Neuronal stem cell (in vitro differentiated cells): ENCODE data around the gene OR6B2.

Experiments used
- DNase-seq: peaks from one replicate; pipeline ENCODE4 v3.0.0-alpha.2; 2013; ENCODE audit warnings: low spot score
- H2AFZ ChIP-seq: one replicate; pipeline ENCODE4 v1.6.1; 2013; ENCODE audit warnings: mild to moderate bottlenecking, low read length, inconsistent platforms
- H2AK5ac ChIP-seq: 2 replicates; pipeline ENCODE4 v1.6.1; 2013; ENCODE audit warnings: low read depth, mild to moderate bottlenecking, inconsistent platforms, low read length, moderate library complexity, mixed read lengths
- H2BK120ac ChIP-seq: 2 replicates; pipeline ENCODE4 v1.6.1; 2013; ENCODE audit warnings: low read depth, mild to moderate bottlenecking, inconsistent platforms, low read length, moderate library complexity, mixed read lengths
- H2BK12ac ChIP-seq: one replicate; pipeline ENCODE4 v1.6.1; 2013; ENCODE audit warnings: low read length, inconsistent platforms
- H2BK15ac ChIP-seq: 2 replicates; pipeline ENCODE4 v1.6.1; 2013; ENCODE audit warnings: mild to moderate bottlenecking, low read length, inconsistent platforms, mixed read lengths
- H2BK5ac ChIP-seq: one replicate; pipeline ENCODE4 v1.6.1; 2013; ENCODE audit warnings: inconsistent platforms, mild to moderate bottlenecking, low read length, moderate library complexity
- H3K14ac ChIP-seq: one replicate; pipeline ENCODE4 v1.6.1; 2013; ENCODE audit warnings: low read length, inconsistent platforms
- H3K18ac ChIP-seq: 2 replicates; pipeline ENCODE4 v1.6.1; 2013; ENCODE audit warnings: low read length, inconsistent platforms
- H3K23ac ChIP-seq: 2 replicates; pipeline ENCODE4 v1.6.1; 2013; ENCODE audit warnings: low read depth, mild to moderate bottlenecking, mixed read lengths, low read length, inconsistent platforms; ENCODE audit not compliant: poor library complexity
- H3K27ac ChIP-seq: replicated peaks from 3 replicates; pipeline ENCODE4 v1.5.1; 2013; ENCODE audit warnings: low read length, inconsistent platforms
- H3K27me3 ChIP-seq, 3 experiments: 2 replicates each; pipeline ENCODE4 v1.6.1; 2013; ENCODE audit warnings: low read length in 3 of 3, mild to moderate bottlenecking in 2 of 3, inconsistent platforms in 1 of 3, low read depth in 1 of 3, mixed read lengths in 1 of 3, moderate library complexity in 1 of 3; ENCODE audit not compliant: control insufficient read depth in 3 of 3, insufficient read depth in 3 of 3
- H3K36me3 ChIP-seq, 2 donors: replicated peaks in 1 of 2; 2 replicates each; pipeline ENCODE4 v1.6.1; 2013; ENCODE audit warnings: low read length in 2 of 2; ENCODE audit not compliant: control insufficient read depth in 2 of 2, insufficient read depth in 2 of 2
- H3K4ac ChIP-seq: 2 replicates; pipeline ENCODE4 v1.6.1; 2013; ENCODE audit warnings: inconsistent platforms, mild to moderate bottlenecking, low read length, moderate library complexity
- H3K4me1 ChIP-seq, 2 donors: 1 replicate in 1 of 2; 2 replicates in 1 of 2; pipeline ENCODE4 v1.6.1; 2013; ENCODE audit warnings: low read length in 2 of 2, low read depth in 1 of 2; ENCODE audit not compliant: control insufficient read depth in 2 of 2, insufficient read depth in 1 of 2
- H3K4me2 ChIP-seq: one replicate; pipeline ENCODE4 v1.6.1; 2013; ENCODE audit warnings: mild to moderate bottlenecking, low read length, inconsistent platforms; ENCODE audit not compliant: insufficient read depth, poor library complexity, severe bottlenecking
- H3K4me3 ChIP-seq, 2 donors: 2 replicates each; pipeline ENCODE4 v1.5.1; 2013; ENCODE audit warnings: low read length in 2 of 2, mild to moderate bottlenecking in 2 of 2, inconsistent platforms in 1 of 2, moderate library complexity in 1 of 2
- H3K79me1 ChIP-seq: one replicate; pipeline ENCODE4 v1.6.1; 2013; ENCODE audit warnings: low read depth, mild to moderate bottlenecking, inconsistent platforms, low read length, moderate library complexity
- H3K9ac ChIP-seq: one replicate; pipeline ENCODE4 v1.6.1; 2013; ENCODE audit warnings: mild to moderate bottlenecking, low read depth, low read length, inconsistent platforms; ENCODE audit not compliant: poor library complexity
- H3K9me3 ChIP-seq, 2 donors: replicated peaks in 1 of 2; 2 replicates each; pipeline versions ENCODE3 to v1.6.1; 2013; ENCODE audit warnings: low read length in 2 of 2, mild to moderate bottlenecking in 2 of 2, inconsistent platforms in 1 of 2, low read depth in 1 of 2, mixed read lengths in 1 of 2, moderate library complexity in 1 of 2; ENCODE audit not compliant: control insufficient read depth in 2 of 2, insufficient read depth in 1 of 2
- H4K8ac ChIP-seq: one replicate; pipeline ENCODE4 v1.6.1; 2013; ENCODE audit warnings: low read depth, mild to moderate bottlenecking, inconsistent platforms, low read length, moderate library complexity
- H4K91ac ChIP-seq: one replicate; pipeline ENCODE4 v1.6.1; 2013; ENCODE audit warnings: low read length, low read depth, mild to moderate bottlenecking, inconsistent platforms; ENCODE audit not compliant: poor library complexity
- WGBS, 2 donors: extraction: QIAGEN DNeasy Blood & Tissue Kit; methylation state at CpG; one replicate each; pipeline ENCODE4 v1.1.7; 2013; ENCODE audit warnings: missing lambda C conversion rate in 2 of 2, mixed read lengths in 1 of 2; ENCODE audit not compliant: insufficient read length in 2 of 2, insufficient replicate concordance in 1 of 2; ENCODE audit errors: extremely low coverage in 2 of 2; 5-methylcytosine and 5-hydroxymethylcytosine counted together

Gene OR6B2

DNA sequence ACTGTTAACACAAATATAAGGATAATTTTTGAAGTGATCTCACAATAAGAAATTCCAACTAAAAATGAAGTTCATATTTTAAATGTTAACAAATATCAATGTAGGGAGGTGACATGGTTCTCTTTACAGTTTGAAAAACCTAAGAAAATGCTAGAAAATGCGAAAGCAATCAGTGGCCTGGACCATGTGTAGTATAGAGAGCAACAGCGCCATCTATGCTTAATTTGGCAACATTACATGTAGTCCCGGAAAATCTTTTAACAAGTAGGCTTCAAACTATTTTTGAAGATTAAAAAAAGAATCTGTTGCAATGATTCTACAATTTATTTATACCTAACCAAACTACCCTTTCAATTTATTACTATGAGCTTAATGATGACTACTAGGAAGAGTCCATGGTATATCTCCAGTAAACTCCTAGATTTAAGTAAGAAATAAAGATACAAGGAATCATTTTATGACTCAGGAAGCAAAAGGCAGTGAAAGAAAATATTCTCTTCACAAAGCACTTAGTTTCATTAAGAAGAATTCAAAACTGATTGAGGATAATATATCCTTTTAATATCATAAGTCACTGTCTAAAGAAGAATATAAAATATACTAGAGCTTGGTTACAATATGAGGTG is 38.4 kb downstream of the OR6B2 start:
- no peak overlapping the region for H2AFZ ChIP-seq
- no peak overlapping the region for H2BK12ac ChIP-seq
- H3K79me1 ChIP-seq = no peaks in the 10 kb centered on the region
- H3K36me3 ChIP-seq = peaks cover 15 to 72% of the 10 kb centered on the region in 2 donors
- H3K14ac ChIP-seq = no peak overlapping the region
- no peak overlapping the region for H3K18ac ChIP-seq
- WGBS, 2 donors = no CpG with 5 or more reads among the region's 3 CpGs
- H3K4me1 ChIP-seq = no peaks in the 10 kb centered on the region
- H2BK15ac ChIP-seq = no peak overlapping the region
- H3K4ac ChIP-seq = no peak overlapping the region
- no peak overlapping the region for H4K91ac ChIP-seq
- H4K8ac ChIP-seq = no peak overlapping the region
- no peak overlapping the region for H2AK5ac ChIP-seq
- no peak overlapping the region for H2BK120ac ChIP-seq
- H3K23ac ChIP-seq = no peak overlapping the region
- DNase-seq = peak; percentile 32
- no peak overlapping the region for H3K4me3 ChIP-seq
- no peak overlapping the region for H3K27ac ChIP-seq
- no peaks in the 10 kb centered on the region for H3K27me3 ChIP-seq
- H2BK5ac ChIP-seq = no peak overlapping the region
- peaks cover 0 to 7% of the 10 kb centered on the region in 2 donors for H3K9me3 ChIP-seq
- H3K4me2 ChIP-seq = no peak overlapping the region
- H3K9ac ChIP-seq = no peak overlapping the region

DNA sequence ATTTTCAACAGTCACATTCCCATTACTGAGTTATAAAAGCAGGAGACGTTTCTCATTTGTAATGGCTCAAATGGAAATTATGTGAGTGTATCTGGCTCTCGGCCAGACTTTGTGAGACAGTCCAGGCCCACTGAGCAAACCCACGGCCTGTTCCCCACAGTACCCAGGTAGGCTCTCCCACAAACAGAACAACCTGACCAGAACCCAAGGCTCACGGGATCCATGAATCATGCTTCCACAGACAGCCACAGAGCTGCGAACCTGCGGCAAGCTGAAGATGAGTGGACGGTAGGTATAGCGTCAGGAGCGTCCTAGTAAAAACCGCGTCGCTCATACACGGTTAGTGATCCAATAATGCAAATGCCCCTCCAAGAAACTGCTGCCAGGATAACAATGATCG is 39.3 kb downstream of the OR6B2 start:
- Histone ChIP-seq H3K4ac (no peak overlapping the region), H2AFZ (no peak overlapping the region), H3K27me3 (no peaks in the 10 kb centered on the region), H4K8ac (no peak overlapping the region), H2BK15ac (no peak overlapping the region), H3K4me3 (no peak overlapping the region), H2BK120ac (no peak overlapping the region), H3K23ac (no peak overlapping the region), H3K4me2 (no peak overlapping the region), H3K27ac (no peak overlapping the region), H2AK5ac (no peak overlapping the region), H2BK12ac (no peak overlapping the region), H3K9ac (no peak overlapping the region), H3K79me1 (no peaks in the 10 kb centered on the region), H3K9me3 (peaks cover 0 to 7% of the 10 kb centered on the region in 2 donors), H3K14ac (no peak overlapping the region), H3K4me1 (no peaks in the 10 kb centered on the region), H2BK5ac (no peak overlapping the region), H3K18ac (no peak overlapping the region), H4K91ac (no peak overlapping the region), H3K36me3 (peaks cover 18 to 75% of the 10 kb centered on the region in 2 donors)
- DNase-seq = no peak
- WGBS, 2 donors = no CpG with 5 or more reads among the region's 14 CpGs

DNA sequence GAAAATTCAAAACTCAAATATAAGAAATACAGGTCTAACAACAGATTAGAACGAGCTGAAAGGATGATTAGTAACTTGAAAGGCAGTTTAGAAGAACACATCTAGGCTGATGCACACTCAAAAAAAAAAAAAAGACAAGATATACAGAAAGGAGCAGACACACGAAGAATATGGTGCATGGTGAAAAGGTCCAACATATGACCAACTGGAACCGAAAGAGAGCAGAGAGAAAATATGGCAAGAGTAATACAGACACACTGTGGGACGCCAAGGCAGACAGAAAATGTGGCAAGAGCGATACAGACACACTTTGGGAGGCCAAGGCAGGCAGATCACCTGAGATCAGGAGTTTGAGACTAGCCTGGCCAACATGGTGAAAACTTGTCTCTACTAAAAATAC is 44.9 kb downstream of the OR6B2 start:
- no peak overlapping the region for H2AK5ac ChIP-seq
- H4K8ac ChIP-seq = no peak overlapping the region
- H2BK15ac ChIP-seq = no peak overlapping the region
- peaks cover 6 to 7% of the 10 kb centered on the region in 2 donors for H3K9me3 ChIP-seq
- H2BK12ac ChIP-seq = no peak overlapping the region
- no CpG with 5 or more reads among the region's 5 CpGs for WGBS, 2 donors
- no peak overlapping the region for H2BK120ac ChIP-seq
- no peaks in the 10 kb centered on the region for H3K79me1 ChIP-seq
- H3K4ac ChIP-seq = no peak overlapping the region
- H4K91ac ChIP-seq = no peak overlapping the region
- peaks cover 0 to 2% of the 10 kb centered on the region in 2 donors for H3K4me1 ChIP-seq
- no peak overlapping the region for H3K14ac ChIP-seq
- H3K4me3 ChIP-seq = no peak overlapping the region
- H2BK5ac ChIP-seq = no peak overlapping the region
- H2AFZ ChIP-seq = no peak overlapping the region
- H3K4me2 ChIP-seq = no peak overlapping the region
- H3K27me3 ChIP-seq = no peaks in the 10 kb centered on the region
- DNase-seq = no peak
- H3K9ac ChIP-seq = no peak overlapping the region
- no peak overlapping the region for H3K27ac ChIP-seq
- peaks cover 22 to 87% of the 10 kb centered on the region in 2 donors for H3K36me3 ChIP-seq
- no peak overlapping the region for H3K18ac ChIP-seq
- H3K23ac ChIP-seq = no peak overlapping the region

DNA sequence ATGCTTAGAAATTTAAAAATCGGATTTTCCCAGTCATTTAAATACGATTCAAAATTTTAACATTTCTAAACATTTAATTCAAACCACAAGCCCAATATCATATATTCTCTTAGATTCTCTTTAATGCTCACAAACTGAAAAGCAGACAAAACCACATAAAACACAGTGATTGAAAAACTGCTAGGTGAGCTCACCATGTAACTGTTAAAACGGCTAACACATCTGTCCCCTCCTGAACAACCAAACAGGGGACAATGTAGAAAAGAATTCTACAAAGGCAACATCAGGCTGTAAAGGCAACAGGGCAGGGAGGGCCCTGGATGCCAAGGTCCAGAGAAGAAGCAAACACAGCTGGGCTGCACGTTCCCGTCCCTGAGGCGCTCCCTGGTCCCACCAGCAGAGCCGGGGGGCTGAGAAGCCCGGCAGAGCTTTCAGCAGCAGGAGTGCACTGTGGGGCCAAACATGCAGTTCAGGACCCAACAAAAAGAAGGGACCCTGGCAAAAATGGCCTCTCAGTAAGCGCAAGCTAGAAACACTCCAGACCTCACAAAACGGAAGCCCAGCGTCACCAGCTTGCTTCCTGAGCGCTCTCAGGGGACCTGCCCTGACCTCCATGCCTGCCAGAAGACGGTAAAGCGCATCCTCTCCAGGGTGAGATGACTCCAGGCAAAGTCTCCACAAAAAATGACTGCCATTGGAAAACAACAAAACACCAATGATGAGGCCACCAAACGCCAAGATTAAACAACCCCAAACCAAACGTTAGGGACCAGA is 45.6 kb downstream of the OR6B2 start:
- no peaks in the 10 kb centered on the region for H3K27me3 ChIP-seq
- no peak overlapping the region for H3K4me2 ChIP-seq
- no peak overlapping the region for H2AK5ac ChIP-seq
- peaks cover 2% of the 10 kb centered on the region for H3K79me1 ChIP-seq
- H3K23ac ChIP-seq = no peak overlapping the region
- no peak overlapping the region for H3K14ac ChIP-seq
- no peak overlapping the region for H2BK12ac ChIP-seq
- no peak overlapping the region for H2BK5ac ChIP-seq
- H3K27ac ChIP-seq = no peak overlapping the region
- H2AFZ ChIP-seq = no peak overlapping the region
- no peak for DNase-seq
- no peak overlapping the region for H3K4ac ChIP-seq
- no peak overlapping the region for H4K91ac ChIP-seq
- H3K4me1 ChIP-seq = peaks cover 0 to 2% of the 10 kb centered on the region in 2 donors
- peaks cover 6 to 7% of the 10 kb centered on the region in 2 donors for H3K9me3 ChIP-seq
- no peak overlapping the region for H4K8ac ChIP-seq
- no peak overlapping the region for H3K18ac ChIP-seq
- H3K36me3 ChIP-seq = peaks cover 24 to 82% of the 10 kb centered on the region in 2 donors
- H3K4me3 ChIP-seq = no peak overlapping the region
- 100% methylated on average over 1 to 2 of the region's 16 CpGs for WGBS, 2 donors
- H3K9ac ChIP-seq = no peak overlapping the region
- H2BK120ac ChIP-seq = no peak overlapping the region
- H2BK15ac ChIP-seq = no peak overlapping the region
